ENCODE measurements around the gene CNN2. TPM values are rescaled to one million over a fixed set of nuclear protein-coding genes. Genes with fewer than 3 reads are reported as not detected.

Gene CNN2
- total RNA-seq, 1 experiment from 2014 or later, result 524 TPM

- Mint-ChIP-seq H3K27me3 (ENCODE audit: low read depth) (no peaks in the 10 kb centered on the region; the same call in 1 of the 2 replicates), H3K9me3 (no peaks in the 10 kb centered on the region; a peak in 1 of 5 replicates), H3K4me3 (peak overlapping the region in 1 of 2 experiments; percentile 56; a peak in 2 of 5 replicates), H3K27ac (peak overlapping the region in 2 of 3 experiments; percentile 86 to 95; a peak in 4 of 7 replicates), H3K4me1 (peaks cover 17 to 35% of the 10 kb centered on the region in 2 experiments), H3K36me3 (ENCODE audit: insufficient read depth in 1 of 3, low read depth in 3 of 3) (peaks cover 2 to 10% (median 8%) of the 10 kb centered on the region in 3 experiments; a peak in 5 of 7 replicates)
- Histone ChIP-seq H3K23me2 (ENCODE audit: insufficient read length, low read depth, low read length, poor library complexity, severe bottlenecking) (peaks cover 10% of the 10 kb centered on the region), H3K56ac (ENCODE audit: insufficient read length, low read depth, low read length) (no peak overlapping the region), H3K23ac (ENCODE audit: insufficient read length, low read depth, low read length) (no peak overlapping the region), H3K4me1 (ENCODE audit: insufficient read depth, low read length) (no peaks in the 10 kb centered on the region; the same call in 1 of the 2 replicates), H3K27me3 (ENCODE audit: insufficient read depth, low read length) (no peaks in the 10 kb centered on the region), H3K27ac (ENCODE audit: insufficient read length, low read depth, low read length) (no peak overlapping the region), H3K79me2 (ENCODE audit: insufficient read depth, low read length) (peaks cover 45% of the 10 kb centered on the region; the same call in 1 of the 2 replicates), H4K5ac (ENCODE audit: insufficient read length, low read depth, low read length) (no peak overlapping the region), H4K91ac (ENCODE audit: insufficient read length, low read depth, low read length) (no peak overlapping the region), H3K9ac (ENCODE audit: extremely low read depth, insufficient read length, low read length) (no peak overlapping the region), H4K20me1 (ENCODE audit: control insufficient read depth, insufficient read depth, insufficient read length) (no peaks in the 10 kb centered on the region), H2BK5ac (ENCODE audit: insufficient read length, low read length) (no peak overlapping the region), H2BK12ac (ENCODE audit: insufficient read length, low read depth, low read length) (no peak overlapping the region), H2AFZ (ENCODE audit: low read length) (no peak overlapping the region), H2AK5ac (ENCODE audit: insufficient read length, low read length) (no peak overlapping the region), H3K9me3 (ENCODE audit: control insufficient read depth, low read depth, low read length) (no peaks in the 10 kb centered on the region), H3K14ac (ENCODE audit: insufficient read depth, low read length) (no peak overlapping the region), H3K79me1 (ENCODE audit: insufficient read depth, low read depth, low read length, poor library complexity, severe bottlenecking) (peaks cover 7% of the 10 kb centered on the region), H2BK20ac (ENCODE audit: low read depth, low read length, poor library complexity, severe bottlenecking) (no peak overlapping the region), H3K18ac (ENCODE audit: insufficient read length, low read depth, low read length) (no peak overlapping the region), H2BK15ac (ENCODE audit: low read depth, low read length) (no peak overlapping the region), H3K4me2 (ENCODE audit: insufficient read depth, insufficient read length, low read length) (no peak overlapping the region), H4K8ac (replicated peaks; ENCODE audit: insufficient read length, low read depth, low read length) (no peak overlapping the region), H3T11ph (ENCODE audit: low read length) (no peak overlapping the region), H3K4ac (ENCODE audit: low read depth, low read length) (no peak overlapping the region), H2BK120ac (ENCODE audit: low read depth, low read length, poor library complexity, severe bottlenecking) (no peak overlapping the region)
- WGBS (ENCODE audit: extremely low coverage, insufficient read length, low lambda C conversion rate), result no CpG with 5 or more reads among the region's 12 CpGs
- DNase-seq, result no peak
- no peak for TF ChIP-seq CTCF (conservative IDR thresholded peaks at IDR 0.05)
Observed at GRCh38 chr19:1016647-1017114, 9.7 kb upstream of the CNN2 start.

All from H9 (cell line).